ENCODE data around the gene PNMA6A. TPM values are rescaled to one million over a fixed set of nuclear protein-coding genes. Genes with fewer than 3 reads are reported as not detected.
"Not testable (repeated sequence)": the region's sequence is repeated elsewhere in the genome, so short reads cannot be mapped to it uniquely, and the experiment has no call there.

Gene PNMA6A
- 1 to 10 TPM; 1.3 to 2.1 TPM for total RNA-seq

- H3K27me3 ChIP-seq; DNase-seq; H3K27ac ChIP-seq; intact Hi-C loops (cut with DNase I); H3K4me3 ChIP-seq; H3K36me3 ChIP-seq (replicated peaks in 1 of 2; ENCODE audit: insufficient read depth in 1 of 2, low read depth in 2 of 2); H3K4me1 ChIP-seq; H3K9me3 ChIP-seq: not testable (repeated sequence)
- no CpG with 5 or more reads among the region's 76 CpGs for WGBS, 2 donors
- ATAC-seq: peak; percentile 71
These were observed at the start of gene PNMA6A for GRCh38 chrX:153071909-153072583. PNMA6A (plus strand) TSS chrX:153072454; CDS start chrX:153073063, 609 bp downstream.

DNA sequence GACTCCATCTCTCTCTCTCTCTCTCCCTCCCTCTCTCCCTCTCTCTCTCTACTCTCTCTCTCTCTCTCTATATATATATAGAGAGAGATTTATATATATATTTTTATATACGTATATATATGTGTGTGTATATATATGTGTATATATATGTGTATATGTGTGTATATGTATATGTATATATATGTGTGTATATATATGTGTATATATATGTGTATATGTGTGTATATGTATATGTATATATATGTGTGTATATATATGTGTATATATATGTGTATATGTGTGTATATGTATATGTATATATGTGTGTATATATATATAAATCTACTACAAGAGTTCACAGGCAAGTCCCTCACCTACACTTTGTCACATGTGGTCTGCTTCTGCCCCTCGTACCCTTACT is 45.8 kb upstream of the PNMA6A start:
- intact Hi-C loops (cut with DNase I); H3K27me3 ChIP-seq; ATAC-seq; H3K36me3 ChIP-seq (replicated peaks in 1 of 2; ENCODE audit: insufficient read depth in 1 of 2, low read depth in 2 of 2); H3K4me1 ChIP-seq; DNase-seq; H3K4me3 ChIP-seq; H3K27ac ChIP-seq; H3K9me3 ChIP-seq: not testable (repeated sequence)
- WGBS, 2 donors: 53 to 60% methylated on average over 2 of the region's 2 CpGs

GRCh38 chrX:153028487-153028886 is 43.8 kb upstream of the PNMA6A start:
- WGBS, 2 donors: 80% methylated on average over 2 of the region's 11 CpGs; no CpG with 5 or more reads in 1 of the 2 donors
- ATAC-seq; H3K4me3 ChIP-seq; H3K4me1 ChIP-seq; H3K27me3 ChIP-seq; H3K9me3 ChIP-seq; H3K27ac ChIP-seq; DNase-seq; intact Hi-C loops (cut with DNase I); H3K36me3 ChIP-seq (replicated peaks in 1 of 2; ENCODE audit: insufficient read depth in 1 of 2, low read depth in 2 of 2): not testable (repeated sequence)

- no peak for ATAC-seq
- H3K27ac ChIP-seq: no peak overlapping the region
- H3K36me3 ChIP-seq (replicated peaks in 1 of 2; ENCODE audit: insufficient read depth in 1 of 2, low read depth in 2 of 2): no peaks in the 10 kb centered on the region
- no peaks in the 10 kb centered on the region for H3K27me3 ChIP-seq
- intact Hi-C loops (cut with DNase I): no loop called here
- no peak overlapping the region for H3K4me3 ChIP-seq
- no peak for TF ChIP-seq POLR2A (IDR thresholded peaks at IDR 0.05)
- TF ChIP-seq, protein P1, sequence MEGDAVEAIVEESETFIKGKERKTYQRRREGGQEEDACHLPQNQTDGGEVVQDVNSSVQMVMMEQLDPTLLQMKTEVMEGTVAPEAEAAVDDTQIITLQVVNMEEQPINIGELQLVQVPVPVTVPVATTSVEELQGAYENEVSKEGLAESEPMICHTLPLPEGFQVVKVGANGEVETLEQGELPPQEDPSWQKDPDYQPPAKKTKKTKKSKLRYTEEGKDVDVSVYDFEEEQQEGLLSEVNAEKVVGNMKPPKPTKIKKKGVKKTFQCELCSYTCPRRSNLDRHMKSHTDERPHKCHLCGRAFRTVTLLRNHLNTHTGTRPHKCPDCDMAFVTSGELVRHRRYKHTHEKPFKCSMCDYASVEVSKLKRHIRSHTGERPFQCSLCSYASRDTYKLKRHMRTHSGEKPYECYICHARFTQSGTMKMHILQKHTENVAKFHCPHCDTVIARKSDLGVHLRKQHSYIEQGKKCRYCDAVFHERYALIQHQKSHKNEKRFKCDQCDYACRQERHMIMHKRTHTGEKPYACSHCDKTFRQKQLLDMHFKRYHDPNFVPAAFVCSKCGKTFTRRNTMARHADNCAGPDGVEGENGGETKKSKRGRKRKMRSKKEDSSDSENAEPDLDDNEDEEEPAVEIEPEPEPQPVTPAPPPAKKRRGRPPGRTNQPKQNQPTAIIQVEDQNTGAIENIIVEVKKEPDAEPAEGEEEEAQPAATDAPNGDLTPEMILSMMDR (IDR thresholded peaks at IDR 0.05): no peak
- DNase-seq: no peak
- no peaks in the 10 kb centered on the region for H3K4me1 ChIP-seq
- no peaks in the 10 kb centered on the region for H3K9me3 ChIP-seq
- WGBS, 2 donors: 0 to 36% methylated on average over 1 to 2 of the region's 2 CpGs
These were observed 43.1 kb upstream of the PNMA6A start for GRCh38 chrX:153029162-153029561.

DNA sequence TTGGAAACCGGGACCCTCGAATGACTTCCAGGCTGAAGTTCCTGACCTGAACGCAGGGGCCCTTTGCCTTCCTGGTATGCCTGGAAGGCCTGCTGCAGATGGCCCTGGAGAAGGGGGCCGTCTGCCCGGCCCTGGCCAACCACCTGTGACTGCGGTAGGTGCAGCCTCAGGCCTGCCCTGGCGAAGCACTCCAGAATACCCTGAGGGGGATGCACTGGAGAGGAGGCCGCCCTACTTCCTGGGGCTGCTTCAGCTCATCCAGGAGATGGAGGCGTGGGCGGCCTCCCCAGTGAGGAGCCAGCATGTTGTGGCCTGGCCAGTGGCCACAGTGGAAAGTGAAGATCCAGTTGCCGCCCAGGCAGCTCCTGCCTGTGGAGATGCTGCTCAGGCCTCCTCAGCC is 42.4 kb upstream of the PNMA6A start:
- no peak for DNase-seq
- Histone ChIP-seq H3K27ac (no peak overlapping the region), H3K4me3 (no peak overlapping the region), H3K27me3 (no peaks in the 10 kb centered on the region), H3K36me3 (replicated peaks in 1 of 2; ENCODE audit: insufficient read depth in 1 of 2, low read depth in 2 of 2) (no peaks in the 10 kb centered on the region), H3K9me3 (no peaks in the 10 kb centered on the region), H3K4me1 (no peaks in the 10 kb centered on the region)
- no peak for ATAC-seq
- TF ChIP-seq, protein P1 (IDR thresholded peaks at IDR 0.05): no peak
- no peak for TF ChIP-seq POLR2A (IDR thresholded peaks at IDR 0.05)
- intact Hi-C loops (cut with DNase I): loop anchor here (10.0 kb wide), 1 partner anchor 475 kb away; no protein-coding TSS in a partner anchor
- 94% methylated on average over 6 of the region's 11 CpGs; no CpG with 5 or more reads in 1 of the 2 donors for WGBS, 2 donors

DNA sequence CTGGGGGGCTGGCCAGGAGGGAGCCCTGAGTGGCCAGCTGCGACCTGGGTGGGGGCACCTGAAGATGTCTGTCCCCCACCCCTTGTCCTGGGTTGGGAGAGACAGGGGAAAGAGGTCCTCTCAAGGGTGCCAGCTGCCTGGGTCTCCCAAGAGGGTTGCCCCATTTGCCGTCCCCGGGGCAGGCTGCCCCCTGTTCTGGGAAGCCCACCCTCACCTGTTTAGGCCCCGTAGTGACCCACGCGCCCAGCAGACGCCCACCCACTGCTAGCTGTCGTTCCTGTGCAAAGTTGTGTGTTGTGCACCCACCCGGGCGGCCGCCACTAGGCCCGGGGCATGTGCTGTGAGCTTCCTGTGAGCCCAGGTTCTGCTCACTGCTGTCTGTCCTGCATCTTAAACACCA is 41.5 kb upstream of the PNMA6A start:
- Histone ChIP-seq H3K4me3 (no peak overlapping the region), H3K9me3 (no peaks in the 10 kb centered on the region), H3K27me3 (no peaks in the 10 kb centered on the region), H3K27ac (no peak overlapping the region), H3K36me3 (replicated peaks in 1 of 2; ENCODE audit: insufficient read depth in 1 of 2, low read depth in 2 of 2) (no peaks in the 10 kb centered on the region), H3K4me1 (no peaks in the 10 kb centered on the region)
- intact Hi-C loops (cut with DNase I): loop anchor here (10.0 kb wide), 1 partner anchor 474 kb away; no protein-coding TSS in a partner anchor
- TF ChIP-seq POLR2A (IDR thresholded peaks at IDR 0.05): no peak
- TF ChIP-seq, protein P1 (IDR thresholded peaks at IDR 0.05): no peak
- 85% methylated on average over 9 of the region's 12 CpGs; no CpG with 5 or more reads in 1 of the 2 donors for WGBS, 2 donors
- no peak for DNase-seq
- no peak for ATAC-seq

All from body of pancreas (tissue), 4 donors.